Measurements from ENCODE around the gene ABCC12. TPM values are rescaled to one million over a fixed set of nuclear protein-coding genes. Genes with fewer than 3 reads are reported as not detected.

The ABCC12 gene
- total and polyA plus RNA-seq, 2 donors (not counting 1 experiment from before 2014, with no cell fraction given) = not detected

- H3K9me3 ChIP-seq (ENCODE audit: control insufficient read depth, insufficient read depth, low read depth, low read length) = no peaks in the 10 kb centered on the region
- no peak overlapping the region for H3K27ac ChIP-seq (ENCODE audit: insufficient read depth, low read length)
- TF ChIP-seq, protein P1, sequence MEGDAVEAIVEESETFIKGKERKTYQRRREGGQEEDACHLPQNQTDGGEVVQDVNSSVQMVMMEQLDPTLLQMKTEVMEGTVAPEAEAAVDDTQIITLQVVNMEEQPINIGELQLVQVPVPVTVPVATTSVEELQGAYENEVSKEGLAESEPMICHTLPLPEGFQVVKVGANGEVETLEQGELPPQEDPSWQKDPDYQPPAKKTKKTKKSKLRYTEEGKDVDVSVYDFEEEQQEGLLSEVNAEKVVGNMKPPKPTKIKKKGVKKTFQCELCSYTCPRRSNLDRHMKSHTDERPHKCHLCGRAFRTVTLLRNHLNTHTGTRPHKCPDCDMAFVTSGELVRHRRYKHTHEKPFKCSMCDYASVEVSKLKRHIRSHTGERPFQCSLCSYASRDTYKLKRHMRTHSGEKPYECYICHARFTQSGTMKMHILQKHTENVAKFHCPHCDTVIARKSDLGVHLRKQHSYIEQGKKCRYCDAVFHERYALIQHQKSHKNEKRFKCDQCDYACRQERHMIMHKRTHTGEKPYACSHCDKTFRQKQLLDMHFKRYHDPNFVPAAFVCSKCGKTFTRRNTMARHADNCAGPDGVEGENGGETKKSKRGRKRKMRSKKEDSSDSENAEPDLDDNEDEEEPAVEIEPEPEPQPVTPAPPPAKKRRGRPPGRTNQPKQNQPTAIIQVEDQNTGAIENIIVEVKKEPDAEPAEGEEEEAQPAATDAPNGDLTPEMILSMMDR (conservative IDR thresholded peaks at IDR 0.05 in 1 of 2, IDR thresholded peaks at IDR 0.05 in 1 of 2; ENCODE audit: low read depth in 1 of 2, low read length in 2 of 2) = no peak
- no peak for TF ChIP-seq EZH2 (IDR thresholded peaks at IDR 0.05; ENCODE audit: low read length, missing control alignments)
- no peaks in the 10 kb centered on the region for H4K20me1 ChIP-seq (ENCODE audit: control insufficient read depth, extremely low read depth, insufficient read depth, low read length)
- H3K4me2 ChIP-seq (ENCODE audit: extremely low read depth, insufficient read depth, low read length) = no peak overlapping the region
- no peak overlapping the region for H2AFZ ChIP-seq (ENCODE audit: low read length)
- no peaks in the 10 kb centered on the region for H3K4me1 ChIP-seq (ENCODE audit: control insufficient read depth, extremely low read depth, insufficient read depth, low read length)
- H3K4me3 ChIP-seq (replicated peaks in 1 of 4; ENCODE audit: control extremely low read depth in 1 of 4, insufficient read depth in 1 of 4, low read depth in 3 of 4, low read length in 4 of 4) = no peak overlapping the region
- H3K79me2 ChIP-seq (ENCODE audit: control insufficient read depth, insufficient read depth, low read length) = no peaks in the 10 kb centered on the region
- H3K9ac ChIP-seq (ENCODE audit: insufficient read depth, low read length) = no peak overlapping the region
- H3K36me3 ChIP-seq (ENCODE audit: control insufficient read depth, insufficient read depth, low read length) = no peaks in the 10 kb centered on the region
- no peaks in the 10 kb centered on the region for H3K27me3 ChIP-seq (ENCODE audit: control insufficient read depth, insufficient read depth, low read length)
- no peak for DNase-seq (ENCODE audit: low read depth in 2 of 2)
These were observed 22.2 kb downstream of the ABCC12 start for GRCh38 chr16:48133455-48134211.

GRCh38 chr16:48132696-48133095 lies 23.1 kb downstream of the ABCC12 start:
- Histone ChIP-seq H3K27me3 (ENCODE audit: control insufficient read depth, insufficient read depth, low read length) (no peaks in the 10 kb centered on the region), H3K79me2 (ENCODE audit: control insufficient read depth, insufficient read depth, low read length) (no peaks in the 10 kb centered on the region), H3K36me3 (ENCODE audit: control insufficient read depth, insufficient read depth, low read length) (no peaks in the 10 kb centered on the region), H3K4me2 (ENCODE audit: extremely low read depth, insufficient read depth, low read length) (no peak overlapping the region), H3K27ac (ENCODE audit: insufficient read depth, low read length) (no peak overlapping the region), H2AFZ (ENCODE audit: low read length) (no peak overlapping the region), H3K9me3 (ENCODE audit: control insufficient read depth, insufficient read depth, low read depth, low read length) (no peaks in the 10 kb centered on the region), H4K20me1 (ENCODE audit: control insufficient read depth, extremely low read depth, insufficient read depth, low read length) (no peaks in the 10 kb centered on the region), H3K9ac (ENCODE audit: insufficient read depth, low read length) (no peak overlapping the region), H3K4me3 (replicated peaks in 1 of 4; ENCODE audit: control extremely low read depth in 1 of 4, insufficient read depth in 1 of 4, low read depth in 3 of 4, low read length in 4 of 4) (no peak overlapping the region), H3K4me1 (ENCODE audit: control insufficient read depth, extremely low read depth, insufficient read depth, low read length) (peaks cover 2% of the 10 kb centered on the region)
- no peak for DNase-seq (ENCODE audit: low read depth in 2 of 2)
- no peak for TF ChIP-seq EZH2 (IDR thresholded peaks at IDR 0.05; ENCODE audit: low read length, missing control alignments)
- TF ChIP-seq, protein P1 (conservative IDR thresholded peaks at IDR 0.05 in 1 of 2, IDR thresholded peaks at IDR 0.05 in 1 of 2; ENCODE audit: low read depth in 1 of 2, low read length in 2 of 2) = no peak

DNA sequence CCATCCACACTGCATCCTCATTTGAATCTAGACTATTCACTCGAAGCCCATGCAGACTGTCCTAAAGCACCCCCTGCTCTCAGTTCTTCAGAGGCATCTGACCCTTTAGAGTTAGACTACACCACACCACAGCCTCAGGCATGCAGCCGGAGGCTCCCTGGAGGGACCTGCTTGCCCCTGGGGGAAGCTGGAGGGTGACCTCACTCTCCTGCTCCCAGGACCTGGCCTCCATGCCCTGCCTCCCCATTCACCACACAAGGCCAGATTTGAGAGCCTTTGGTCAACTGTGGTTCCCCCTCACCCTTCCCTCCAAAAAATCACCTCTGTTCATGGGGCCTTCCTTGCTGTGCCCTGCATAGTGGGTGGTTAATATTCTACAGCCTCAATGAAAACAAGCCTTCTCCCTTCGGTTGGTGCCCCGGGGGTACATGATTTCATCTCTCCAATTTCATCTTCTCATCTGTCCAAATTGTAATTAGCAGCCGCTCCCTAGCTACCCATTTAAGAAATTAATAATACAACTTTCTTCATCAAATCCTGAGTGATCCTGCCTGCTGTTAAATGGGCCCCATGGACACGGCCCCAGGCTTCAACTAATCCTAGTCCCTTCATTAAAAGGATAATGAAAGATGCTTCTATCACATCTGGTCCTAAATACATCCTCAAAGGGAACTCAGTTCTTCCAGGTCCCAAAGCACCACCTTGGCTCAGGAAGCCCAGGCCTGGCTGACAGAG lies 24.4 kb downstream of the ABCC12 start:
- Histone ChIP-seq H3K4me2 (ENCODE audit: extremely low read depth, insufficient read depth, low read length) (no peak overlapping the region), H3K27ac (ENCODE audit: insufficient read depth, low read length) (no peak overlapping the region), H2AFZ (ENCODE audit: low read length) (no peak overlapping the region), H3K9ac (ENCODE audit: insufficient read depth, low read length) (no peak overlapping the region), H3K4me1 (ENCODE audit: control insufficient read depth, extremely low read depth, insufficient read depth, low read length) (peaks cover 13% of the 10 kb centered on the region), H3K27me3 (ENCODE audit: control insufficient read depth, insufficient read depth, low read length) (no peaks in the 10 kb centered on the region), H3K79me2 (ENCODE audit: control insufficient read depth, insufficient read depth, low read length) (no peaks in the 10 kb centered on the region), H4K20me1 (ENCODE audit: control insufficient read depth, extremely low read depth, insufficient read depth, low read length) (no peaks in the 10 kb centered on the region), H3K36me3 (ENCODE audit: control insufficient read depth, insufficient read depth, low read length) (no peaks in the 10 kb centered on the region), H3K4me3 (replicated peaks in 1 of 4; ENCODE audit: control extremely low read depth in 1 of 4, insufficient read depth in 1 of 4, low read depth in 3 of 4, low read length in 4 of 4) (no peak overlapping the region), H3K9me3 (ENCODE audit: control insufficient read depth, insufficient read depth, low read depth, low read length) (no peaks in the 10 kb centered on the region)
- no peak for TF ChIP-seq EZH2 (IDR thresholded peaks at IDR 0.05; ENCODE audit: low read length, missing control alignments)
- TF ChIP-seq, protein P1 (conservative IDR thresholded peaks at IDR 0.05 in 1 of 2, IDR thresholded peaks at IDR 0.05 in 1 of 2; ENCODE audit: low read depth in 1 of 2, low read length in 2 of 2) = no peak
- DNase-seq (ENCODE audit: low read depth in 2 of 2) = no peak
